GM12891 (cell line): ENCODE results near the gene NPHP4.

ENCODE experiments used
- PAX5 ChIP-seq: IDR thresholded peaks from 2 replicates; pipeline ENCODE4 v1.6.1; 2011; ENCODE audit warnings: low read length, moderate library complexity, mild to moderate bottlenecking; ENCODE audit not compliant: insufficient read depth, severe bottlenecking
- POLR2A ChIP-seq: IDR thresholded peaks from 2 replicates; pipeline ENCODE4 v1.6.1; 2011; ENCODE audit warnings: low read depth, low read length, control low read depth
- POLR2AphosphoS5 ChIP-seq: IDR thresholded peaks from 2 replicates; pipeline ENCODE4 v1.6.1; 2011; ENCODE audit warnings: low read depth, low read length, control low read depth
- POU2F2 ChIP-seq: IDR thresholded peaks from 2 replicates; pipeline ENCODE4 v1.6.1; 2011; ENCODE audit warnings: low read depth, mild to moderate bottlenecking, control low read depth, low read length, moderate library complexity
- SPI1 ChIP-seq: IDR thresholded peaks from 2 replicates; pipeline ENCODE4 v1.6.1; 2011; ENCODE audit warnings: low read depth, low read length, control low read depth
- TAF1 ChIP-seq: IDR thresholded peaks from 2 replicates; pipeline ENCODE4 v1.6.1; 2011; ENCODE audit warnings: low read depth, low read length, control low read depth

GRCh38 chr1:5882367-5883128 is 109.7 kb downstream of the NPHP4 start:
- TF ChIP-seq POLR2A (no peak), POLR2AphosphoS5 (no peak), SPI1 (no peak), TAF1 (no peak), PAX5 (no peak), POU2F2 (no peak)
